PFSK-1 (cell line): ENCODE measurements around the gene PITPNM3.
A peak's percentile ranks its signal among the peaks of the same experiment; 100 is the strongest.

Source experiments
- FOXP2 ChIP-seq: optimal IDR thresholded peaks from 2 replicates; pipeline ENCODE3; 2011; ENCODE audit warnings: borderline replicate concordance, control low read depth, inconsistent platforms; ENCODE audit not compliant: insufficient read depth; ENCODE audit errors: extremely low read length, extremely low read depth
- POLR2AphosphoS5 ChIP-seq: IDR thresholded peaks from 2 replicates; pipeline ENCODE4 v1.6.1; 2012; ENCODE audit warnings: low read depth, mild to moderate bottlenecking, control low read depth, low read length, moderate library complexity
- REST ChIP-seq, 2 experiments: IDR thresholded peaks; 2 replicates each; pipeline versions ENCODE4 v1.6.1 to v1.8.0; 2011 to 2012; ENCODE audit warnings: low read depth in 2 of 2, low read length in 2 of 2, control low read depth in 1 of 2, inconsistent platforms in 1 of 2, mild to moderate bottlenecking in 1 of 2, moderate library complexity in 1 of 2; ENCODE audit not compliant: insufficient read depth in 1 of 2
- SIN3A ChIP-seq: IDR thresholded peaks from 2 replicates; pipeline ENCODE4 v1.6.1; 2012; ENCODE audit warnings: mild to moderate bottlenecking, low read length, moderate library complexity, borderline replicate concordance; ENCODE audit not compliant: insufficient read depth
- TAF1 ChIP-seq: IDR thresholded peaks from 2 replicates; pipeline ENCODE4 v1.6.1; 2012; ENCODE audit warnings: low read length, control low read depth, borderline replicate concordance; ENCODE audit not compliant: insufficient read depth

The PITPNM3 gene

GRCh38 chr17:6446516-6447100 lies 109.7 kb downstream of the PITPNM3 start:
- TF ChIP-seq REST (IDR thresholded peaks at IDR 0.05; ENCODE audit: insufficient read depth in 1 of 2, low read depth in 2 of 2, low read length in 2 of 2) (no peak), TAF1 (no peak), POLR2AphosphoS5 (no peak), SIN3A (no peak), FOXP2 (no peak)

DNA sequence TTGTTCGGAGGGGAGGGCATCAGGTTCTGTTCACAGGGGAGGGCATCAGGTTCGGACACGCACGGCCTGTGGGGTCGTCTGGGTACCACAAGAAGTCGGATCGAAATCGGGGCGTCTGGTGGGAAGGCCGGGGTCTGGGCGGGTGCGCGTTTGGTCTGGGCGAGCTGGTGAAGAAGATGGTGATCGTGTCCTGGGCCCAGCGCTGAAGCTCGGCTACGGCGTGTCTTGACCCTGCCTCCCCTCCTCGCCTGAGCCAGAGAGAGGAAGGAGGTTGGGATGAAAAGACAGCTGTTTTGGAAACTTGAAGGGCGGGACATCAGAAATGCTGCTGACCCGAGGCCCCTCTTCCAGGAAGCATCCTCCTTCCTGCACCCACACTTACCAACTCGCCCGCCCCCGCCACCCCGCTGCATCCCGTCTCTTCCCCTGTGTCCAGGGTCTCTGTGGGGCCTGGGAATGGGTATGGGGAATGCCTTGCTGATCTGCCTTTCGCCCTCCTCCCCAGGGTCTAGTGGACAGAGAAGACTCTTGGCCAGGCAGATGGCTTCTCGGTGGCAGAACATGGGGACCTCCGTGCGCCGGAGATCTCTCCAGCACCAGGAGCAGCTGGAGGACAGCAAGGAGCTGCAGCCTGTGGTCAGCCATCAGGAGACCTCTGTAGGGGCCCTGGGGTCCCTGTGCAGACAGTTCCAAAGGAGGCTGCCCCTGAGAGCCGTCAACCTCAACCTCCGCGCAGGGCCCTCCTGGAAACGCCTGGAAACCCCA lies 111.6 kb downstream of the PITPNM3 start:
- no peak for TF ChIP-seq REST (IDR thresholded peaks at IDR 0.05; ENCODE audit: insufficient read depth in 1 of 2, low read depth in 2 of 2, low read length in 2 of 2)
- TF ChIP-seq FOXP2, result no peak
- TF ChIP-seq SIN3A, result no peak
- TF ChIP-seq POLR2AphosphoS5, result no peak
- no peak for TF ChIP-seq TAF1

GRCh38 chr17:6443692-6444570 lies 112.4 kb downstream of the PITPNM3 start, which contains the start of gene PIMREG:
Gene PIMREG, plus strand, starts transcription at chr17:6444455. Its CDS starts 656 bp downstream, at chr17:6445111.
- 0 out of 4 replicates have a peak, but pooled peaks of 1 of the 2 experiments have one; percentile 24 for TF ChIP-seq REST (IDR thresholded peaks at IDR 0.05; ENCODE audit: insufficient read depth in 1 of 2, low read depth in 2 of 2, low read length in 2 of 2)
- peak; percentile 86 for TF ChIP-seq POLR2AphosphoS5
- TF ChIP-seq SIN3A, result peak; percentile 86; the same call in 1 of the 2 replicates
- TF ChIP-seq FOXP2, result peak; percentile 89
- TF ChIP-seq TAF1, result peak; percentile 85; the same call in 1 of the 2 replicates

GRCh38 chr17:6442775-6443174 lies 113.6 kb downstream of the PITPNM3 start:
- TF ChIP-seq REST (IDR thresholded peaks at IDR 0.05; ENCODE audit: insufficient read depth in 1 of 2, low read depth in 2 of 2, low read length in 2 of 2) (no peak), SIN3A (no peak), FOXP2 (no peak), TAF1 (no peak), POLR2AphosphoS5 (no peak)
